Measurements from ENCODE around the gene FLNB.

FLNB gene

GRCh38 chr3:58173029-58173668, 164.9 kb downstream of the FLNB start:
- DNase-seq = peak; percentile 9

DNA sequence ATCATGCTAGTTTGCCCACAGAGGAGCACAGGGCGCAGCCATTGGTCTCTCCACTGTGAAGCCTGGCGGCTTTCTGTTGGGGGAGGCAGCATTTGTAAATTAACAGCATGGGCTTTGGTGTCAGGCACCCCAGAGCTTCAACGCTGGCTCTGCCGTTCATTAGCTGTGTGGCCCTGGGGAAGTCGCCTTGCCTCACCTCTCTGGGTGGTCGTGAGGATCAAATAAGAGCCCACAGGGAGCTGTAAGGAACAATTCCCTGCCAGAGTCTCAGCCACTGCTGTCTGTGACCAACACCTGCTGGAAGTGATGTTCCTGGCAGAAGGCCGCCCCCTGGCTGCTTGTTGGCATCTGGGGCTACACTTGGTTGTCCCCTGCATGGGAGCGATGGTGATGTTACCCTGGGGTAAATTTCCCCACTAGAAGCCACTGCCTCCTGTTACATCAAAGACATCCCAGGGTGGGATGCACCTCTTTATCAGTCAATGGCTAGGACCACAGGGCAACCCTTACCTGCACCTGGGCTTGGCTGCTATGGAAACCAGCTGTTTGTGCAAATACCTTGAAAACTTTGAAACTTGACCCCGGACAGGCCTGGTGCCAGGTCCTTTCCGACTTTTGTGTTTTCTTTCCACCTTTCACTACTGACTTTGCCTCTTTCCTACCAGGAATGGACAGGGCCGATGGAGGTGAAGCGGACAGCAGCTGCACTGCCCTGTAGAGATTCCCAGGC, 165.6 kb downstream of the FLNB start:
- peak; percentile 47 for DNase-seq

GRCh38 chr3:58175187-58175436, 166.9 kb downstream of the FLNB start:
- no peak for DNase-seq

GRCh38 chr3:58175437-58176184, 167.4 kb downstream of the FLNB start:
- DNase-seq = no peak

DNA sequence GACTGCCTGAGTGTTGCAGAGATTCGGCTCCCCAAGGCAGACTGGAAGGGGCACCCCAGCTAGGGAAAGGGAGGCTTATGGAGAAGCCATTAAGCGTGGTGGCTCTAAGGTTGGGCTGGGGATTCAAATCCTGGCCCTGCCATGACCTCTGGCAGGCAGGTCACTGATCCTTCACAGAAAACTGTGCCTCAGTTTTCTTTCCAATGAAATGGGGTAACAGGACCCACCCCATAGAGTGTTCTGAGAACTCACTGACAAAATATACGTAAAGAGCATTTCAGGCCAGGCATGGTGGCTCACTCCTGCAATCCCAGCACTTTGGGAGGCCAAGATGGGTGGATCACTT, 167.9 kb downstream of the FLNB start:
- DNase-seq = no peak

GRCh38 chr3:58176827-58177489, 168.7 kb downstream of the FLNB start:
- DNase-seq = no peak

DNA sequence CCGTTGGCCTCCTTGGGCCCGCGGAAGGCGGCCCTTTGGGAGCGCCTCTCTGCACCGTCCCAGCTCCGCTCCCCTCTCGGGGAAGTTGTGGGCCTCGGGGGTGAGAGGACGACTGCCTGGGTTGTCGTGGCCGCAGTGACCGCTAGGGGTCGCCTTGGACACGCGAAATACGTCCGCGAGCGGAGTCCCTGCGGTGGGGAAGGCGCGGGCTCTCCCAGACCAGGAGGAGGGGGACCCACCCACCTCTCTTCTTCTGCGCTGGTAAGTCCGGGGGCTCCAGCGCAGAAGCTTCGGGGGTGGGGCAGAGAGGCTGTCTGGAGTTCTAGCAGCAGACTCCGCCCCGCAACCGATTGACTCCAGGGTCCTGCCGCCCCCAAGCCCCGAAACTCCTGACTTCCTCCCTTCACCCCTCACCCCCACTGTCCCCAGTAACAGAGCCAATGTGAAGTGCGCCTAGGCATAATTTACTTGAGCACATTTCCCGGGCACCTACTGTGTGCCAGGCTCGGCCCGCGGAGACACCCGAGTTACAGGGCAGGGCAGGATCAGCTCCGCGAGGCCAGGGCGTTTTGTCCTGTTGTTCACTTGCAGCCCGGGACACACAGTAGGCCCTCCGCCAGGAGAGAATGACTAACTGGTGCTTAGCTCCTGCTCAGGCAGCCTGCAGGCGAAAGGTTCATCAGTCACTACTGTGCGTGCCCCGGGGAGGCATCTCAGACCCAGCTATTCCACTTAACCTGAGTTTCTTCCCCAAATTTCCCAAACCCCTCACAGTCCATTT, 169.7 kb downstream of the FLNB start:
- peak; percentile 15 for DNase-seq

- no peak for DNase-seq
Observed at GRCh38 chr3:58178528-58179234, 170.5 kb downstream of the FLNB start.

GRCh38 chr3:58179235-58180098, 171.2 kb downstream of the FLNB start:
- no peak for DNase-seq

DNA sequence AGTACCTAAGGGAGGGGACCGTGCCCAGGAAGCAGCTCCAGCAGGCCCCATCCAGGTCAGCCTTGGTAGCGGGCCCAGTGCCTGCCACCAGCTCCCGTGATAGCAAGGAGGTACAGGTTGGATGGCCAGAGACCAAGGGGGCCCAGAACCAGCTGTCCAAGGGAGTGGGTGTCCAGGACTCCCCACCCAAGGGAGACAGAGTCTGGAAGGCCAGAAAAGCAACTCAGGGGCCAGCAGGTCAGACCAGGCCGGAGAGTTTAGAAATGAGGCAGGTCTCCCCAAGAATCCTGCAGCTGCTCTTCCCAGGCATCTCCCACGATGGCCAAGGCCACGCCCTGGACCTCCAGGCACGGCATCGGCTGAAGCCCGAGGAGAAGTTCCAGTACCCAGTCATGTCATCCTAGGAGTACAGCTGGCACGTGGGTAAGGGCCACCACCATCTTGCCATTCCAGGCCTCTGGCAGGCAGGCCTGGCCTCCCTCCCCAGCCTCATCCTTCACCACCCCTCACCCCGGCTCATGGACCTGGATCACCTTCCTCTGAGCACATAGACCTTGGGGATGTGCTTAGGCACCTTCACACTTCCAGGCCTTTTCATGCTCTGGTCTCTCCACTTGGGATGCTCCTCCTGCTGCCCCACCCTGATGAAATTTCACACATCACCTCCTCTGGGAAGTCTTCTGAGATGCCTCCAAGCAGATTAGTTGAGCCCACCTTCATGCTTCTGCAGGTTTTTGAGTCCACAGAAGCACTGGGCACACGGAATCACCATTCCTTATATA, 172.1 kb downstream of the FLNB start:
- DNase-seq = no peak

DNA sequence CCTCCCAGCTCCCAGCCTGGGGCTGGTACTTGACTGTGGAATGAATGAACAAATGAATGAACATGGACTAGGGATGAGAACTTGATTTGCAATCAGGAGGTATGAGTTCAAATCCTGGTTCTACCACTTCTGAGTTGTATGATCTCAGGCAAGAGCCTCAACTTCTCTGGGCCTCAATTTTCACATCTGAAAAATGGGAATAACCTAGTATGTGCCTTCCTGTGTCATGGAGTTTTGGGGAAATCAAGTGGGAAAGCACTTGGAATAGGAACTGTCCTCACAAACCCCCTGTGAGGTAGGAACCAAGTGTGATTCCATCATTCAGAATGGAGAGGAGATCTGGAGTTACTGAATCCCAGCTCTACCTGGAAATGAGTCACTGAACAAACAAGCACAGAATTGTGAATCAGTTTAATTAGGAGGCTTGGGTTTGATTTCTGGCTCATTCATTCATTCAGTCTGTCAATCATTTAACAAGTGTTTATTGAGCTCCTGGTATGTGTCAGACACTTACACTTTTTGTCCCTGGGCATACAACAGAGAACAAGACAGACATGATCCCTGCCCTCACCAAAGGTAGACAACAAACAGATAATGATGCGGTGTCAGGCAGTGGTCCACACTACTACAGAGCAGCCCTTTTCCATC, 172.8 kb downstream of the FLNB start:
- no peak for DNase-seq

DNA sequence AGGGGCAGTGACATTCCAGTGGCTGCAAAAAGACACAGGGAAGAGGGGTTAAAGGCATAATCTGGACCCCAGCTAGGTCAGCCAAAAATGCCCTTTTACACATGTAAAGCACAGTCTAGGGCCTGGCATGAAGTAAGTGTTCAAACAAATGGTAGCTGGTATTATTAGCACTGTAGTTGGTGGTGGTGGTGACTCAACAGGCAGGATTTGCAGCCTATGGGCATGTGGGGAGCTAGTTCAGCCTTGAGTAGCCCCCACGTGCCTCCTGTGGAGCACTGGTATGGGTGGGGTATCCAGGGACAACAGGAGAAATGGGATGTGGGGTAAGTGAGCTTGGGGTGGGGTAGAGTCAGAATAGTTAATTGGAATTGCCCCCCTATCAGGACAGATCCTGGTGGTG, 175.0 kb downstream of the FLNB start:
- no peak for DNase-seq

DNA sequence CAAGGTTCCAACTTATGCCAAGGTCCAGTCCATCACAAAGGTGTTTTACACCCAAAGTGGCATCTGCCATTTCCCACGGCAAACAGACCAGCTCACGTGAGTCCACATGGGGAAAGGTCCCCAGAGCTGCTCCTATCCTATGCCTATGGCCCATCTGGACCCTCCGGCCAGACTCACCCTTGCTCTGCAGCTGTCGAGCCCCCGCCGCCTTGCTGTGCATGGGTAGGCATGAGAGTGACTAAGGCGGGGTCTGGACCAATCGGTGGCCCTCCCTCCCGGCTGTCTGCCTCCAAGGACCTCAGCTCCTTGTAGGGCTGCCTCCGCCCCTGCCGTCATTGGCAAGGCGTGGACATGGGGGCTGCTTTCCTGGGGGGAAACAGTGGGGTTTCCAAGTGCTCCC, 175.7 kb downstream of the FLNB start:
- no peak for DNase-seq

DNA sequence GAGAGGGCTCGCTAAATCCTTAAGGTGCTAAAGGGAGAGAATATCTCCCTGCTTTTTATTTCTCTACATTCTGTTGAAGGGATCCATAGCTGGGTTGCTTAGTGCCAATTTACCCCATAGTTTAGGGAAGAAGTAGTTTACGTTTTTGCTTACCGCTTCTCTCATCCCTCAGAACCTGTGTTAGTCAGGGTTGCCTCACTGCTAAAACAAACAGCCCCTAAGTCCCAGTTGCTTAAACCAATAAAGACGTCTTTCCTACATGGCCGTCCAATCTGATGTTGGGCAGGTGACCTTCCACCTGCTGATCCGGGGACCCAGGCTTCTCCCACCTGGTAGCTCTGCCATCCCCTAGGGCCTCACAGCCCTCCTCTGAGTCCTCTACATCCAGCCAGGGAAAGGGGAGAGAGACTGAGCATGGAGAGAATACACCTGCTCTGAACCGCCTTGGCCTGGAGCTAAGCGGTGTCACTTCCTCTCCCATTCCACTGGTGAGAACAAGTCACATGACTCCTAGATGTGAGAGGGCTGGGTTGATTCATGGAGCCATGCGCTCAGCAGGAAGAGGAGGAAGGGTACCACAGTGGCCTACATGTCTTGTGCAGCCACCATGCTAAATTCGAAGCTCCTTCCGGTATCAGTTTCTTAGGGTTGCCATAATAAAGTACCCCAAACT, 176.2 kb downstream of the FLNB start:
- DNase-seq = no peak

DNA sequence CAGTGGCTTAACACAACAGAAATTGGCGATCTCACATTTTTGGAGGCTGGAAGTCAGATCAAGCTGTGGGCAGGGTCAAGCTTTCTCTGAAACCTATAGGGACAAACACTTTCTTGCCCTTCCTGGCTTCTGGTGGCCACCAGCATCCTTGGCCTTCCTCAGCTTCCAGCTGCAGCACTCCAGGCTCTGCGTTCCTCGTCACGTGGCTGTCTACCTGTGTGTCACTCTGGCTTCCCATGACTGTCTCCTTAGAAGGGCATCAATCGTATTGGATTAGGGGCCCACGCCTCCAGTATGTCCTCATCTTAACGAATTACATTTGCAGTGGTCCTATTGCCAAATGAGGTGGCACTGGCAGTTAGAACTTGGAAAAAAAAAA, 176.7 kb downstream of the FLNB start:
- DNase-seq = no peak

DNA sequence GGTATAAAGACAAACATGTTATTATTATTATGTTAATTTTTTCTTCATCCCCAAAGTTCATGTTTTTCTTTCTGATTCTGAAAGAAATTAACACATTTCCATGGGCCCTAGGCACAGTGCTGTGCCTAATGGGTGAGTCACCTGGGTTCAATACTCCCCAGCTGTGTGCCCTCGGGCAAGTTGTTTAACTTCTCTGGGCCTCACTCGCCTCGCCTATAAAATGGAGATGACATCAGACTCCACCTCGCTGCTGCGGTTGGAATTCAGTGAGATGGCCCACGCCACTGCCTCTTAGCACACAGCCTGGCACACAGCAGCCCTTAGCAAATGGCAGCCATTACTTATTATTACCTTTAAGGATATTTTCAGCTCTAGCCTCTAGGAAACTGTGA, 179.9 kb downstream of the FLNB start:
- no peak for DNase-seq

- DNase-seq = no peak
Observed at GRCh38 chr3:58188921-58189451, 180.8 kb downstream of the FLNB start.

DNA sequence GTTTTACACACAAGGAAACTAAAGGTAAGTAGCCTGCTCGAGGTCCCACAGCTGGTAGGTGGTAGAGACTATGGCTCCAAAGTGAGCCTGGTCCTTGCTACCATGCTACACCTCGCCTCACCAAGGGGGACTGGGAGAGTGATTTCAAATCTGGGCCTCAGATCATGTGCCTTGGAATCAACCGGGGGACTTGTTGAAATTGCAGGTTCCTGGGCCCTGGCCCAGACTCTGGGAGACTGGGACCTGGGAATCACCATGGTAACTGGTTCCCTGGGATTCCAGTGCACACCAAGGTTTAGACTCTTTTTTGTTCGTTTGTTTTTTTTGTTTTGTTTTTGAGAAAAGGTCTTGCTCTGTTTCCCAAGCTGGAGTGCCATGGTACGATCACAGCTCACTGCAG, 181.5 kb downstream of the FLNB start:
- no peak for DNase-seq

- no peak for DNase-seq
Observed at GRCh38 chr3:58190291-58190690, 182.1 kb downstream of the FLNB start.
